AG08395 (cell line): ENCODE data around the gene CFAP141.
"Not testable (repeated sequence)": the region's sequence is repeated elsewhere in the genome, so short reads cannot be mapped to it uniquely, and the experiment has no call there.

Source experiments
- DNase-seq: peaks from one replicate; pipeline ENCODE4 v3.0.0; 2012; ENCODE audit warnings: mixed read lengths, low spot score

The CFAP141 gene

GRCh38 chr1:154208677-154209388 lies 2.7 kb upstream of the CFAP141 start:
- DNase-seq: no peak

DNA sequence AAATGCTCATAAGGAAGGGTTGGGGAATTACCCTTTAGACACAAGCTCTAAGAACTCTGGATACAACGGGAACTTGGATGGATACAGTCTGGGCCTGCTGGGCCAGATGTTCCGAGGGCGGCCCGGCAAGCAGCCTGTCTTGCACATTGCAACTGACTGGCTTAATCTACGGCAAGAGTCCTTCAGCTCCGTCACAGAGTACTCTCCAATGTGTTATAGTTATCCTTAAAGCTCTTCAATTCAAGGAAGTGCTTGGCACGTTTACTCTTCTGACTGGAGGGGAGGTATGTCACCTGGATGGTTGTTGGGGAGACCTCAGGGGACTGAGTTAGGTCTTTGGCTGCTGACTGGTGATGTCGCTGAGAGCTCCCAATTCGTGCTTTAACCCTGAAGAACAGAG lies 1.1 kb upstream of the CFAP141 start:
- DNase-seq: no peak

DNA sequence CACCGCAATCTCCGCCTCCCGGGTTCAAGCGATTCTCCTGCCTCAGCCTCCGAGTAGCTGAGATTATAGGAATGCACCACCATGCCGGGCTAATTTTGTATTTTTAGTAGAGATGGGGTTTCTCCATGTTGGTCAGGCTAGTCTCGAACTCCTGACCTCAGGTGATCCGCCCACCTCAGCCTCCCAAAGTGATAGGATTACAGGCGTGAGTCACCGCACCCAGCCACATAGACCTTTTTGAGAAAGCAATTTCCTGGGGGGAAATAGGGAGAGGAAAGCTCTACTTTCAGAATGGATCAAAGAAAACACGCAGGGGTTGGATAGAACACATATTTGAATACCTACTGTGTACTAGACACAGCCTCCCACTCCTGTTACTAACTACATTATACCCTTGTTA lies 355 bp downstream of the CFAP141 start:
- DNase-seq: not testable (repeated sequence)

DNA sequence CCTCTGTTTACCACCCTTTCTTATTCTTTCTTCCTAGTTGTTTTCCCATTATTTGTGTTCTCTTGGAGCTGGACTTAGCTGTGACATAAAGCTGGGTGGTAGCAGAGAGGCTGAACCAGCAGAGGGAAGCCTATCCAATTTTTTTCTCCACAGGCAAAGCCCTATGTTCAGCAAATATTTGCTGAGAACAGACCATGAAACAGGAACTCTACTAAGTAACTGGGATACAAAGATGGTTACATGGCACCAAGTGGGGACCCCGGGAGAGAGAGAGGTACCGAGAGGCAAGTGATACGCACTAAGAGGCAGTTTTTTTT lies 6.6 kb downstream of the CFAP141 start:
- DNase-seq: no peak

- DNase-seq: peak; percentile 69
Observed at GRCh38 chr1:154198756-154199562, 7.2 kb downstream of the CFAP141 start.

DNA sequence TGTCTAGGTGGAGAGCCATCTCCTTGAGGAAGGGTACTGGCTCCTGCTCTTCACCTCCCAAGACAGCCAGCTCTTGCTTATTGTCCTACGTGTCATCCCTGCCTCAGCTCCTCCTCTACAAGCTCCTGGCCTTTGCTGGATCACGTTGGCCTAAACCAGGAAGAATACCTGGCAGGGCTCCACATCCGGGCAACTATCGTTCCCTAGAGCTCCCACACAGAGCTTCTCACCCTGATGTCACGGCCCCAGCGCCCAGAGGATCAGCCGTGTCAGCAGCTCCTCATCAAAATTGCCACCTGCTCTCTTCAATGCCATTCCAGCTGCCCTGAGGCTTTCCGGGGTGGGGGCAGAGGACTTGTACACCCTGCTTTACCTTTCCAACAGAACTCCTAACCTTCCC lies 12.3 kb downstream of the CFAP141 start:
- DNase-seq: no peak

DNA sequence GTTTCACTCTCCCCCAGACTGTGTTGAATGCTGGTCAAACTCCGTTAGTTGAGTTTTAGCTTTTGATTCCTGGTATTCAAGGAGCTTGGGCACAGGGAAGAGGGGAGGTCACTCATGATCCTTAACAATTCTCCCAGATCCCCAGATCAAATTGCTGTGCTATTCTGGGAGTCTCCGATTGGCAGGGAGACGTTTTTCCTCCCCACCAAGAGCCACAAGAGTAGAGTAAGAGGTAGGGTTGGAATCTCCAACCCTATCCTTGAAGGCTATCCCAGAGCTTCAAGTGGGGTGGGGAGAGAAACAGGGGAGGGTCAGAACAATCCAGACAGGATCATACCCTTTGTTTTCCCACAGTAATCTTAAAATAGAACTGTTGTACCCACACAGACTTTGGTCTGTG lies 13.7 kb downstream of the CFAP141 start:
- DNase-seq: no peak

- DNase-seq: no peak
Observed at GRCh38 chr1:154191990-154192461, 14.1 kb downstream of the CFAP141 start, which contains the start of gene TPM3. TPM3 (minus strand) TSS chr1:154192100; CDS start chr1:154192018, 82 bp downstream.

GRCh38 chr1:154190550-154190949 lies 15.6 kb downstream of the CFAP141 start:
- no peak for DNase-seq

DNA sequence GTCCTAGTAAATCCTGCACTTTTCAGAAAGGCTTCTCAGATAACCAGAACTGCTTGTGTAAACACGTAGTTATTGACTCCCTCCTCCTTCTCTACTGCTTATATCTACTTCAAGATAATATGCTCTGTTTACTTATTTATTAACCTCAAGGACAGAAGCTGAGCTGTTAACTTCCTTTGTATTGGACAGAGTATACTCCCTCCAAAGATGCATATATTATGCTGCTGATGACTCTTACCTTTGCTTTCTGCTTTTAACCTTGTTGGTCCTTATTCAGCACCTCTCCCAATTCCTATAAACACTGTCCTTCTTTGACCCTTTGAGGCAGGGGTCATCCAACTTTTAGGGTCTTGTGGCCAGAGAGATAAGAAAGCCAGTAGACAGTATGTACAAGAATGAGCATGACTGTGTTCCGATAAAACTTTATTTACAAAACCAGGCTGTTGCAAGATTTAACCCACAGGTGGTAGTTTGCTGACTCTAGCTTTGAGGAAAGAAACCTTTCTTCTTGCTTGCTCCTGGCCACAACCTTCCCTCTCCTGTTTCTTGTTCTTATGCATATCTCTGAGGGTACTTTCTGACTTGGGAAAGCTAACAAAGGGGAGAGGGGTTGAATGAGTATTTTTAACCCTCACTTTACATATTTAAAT lies 19.2 kb downstream of the CFAP141 start:
- DNase-seq: no peak

- no peak for DNase-seq
Observed at GRCh38 chr1:154186177-154186576, 20.0 kb downstream of the CFAP141 start.

GRCh38 chr1:154183046-154183915 lies 22.9 kb downstream of the CFAP141 start:
- peak; percentile 98 for DNase-seq

DNA sequence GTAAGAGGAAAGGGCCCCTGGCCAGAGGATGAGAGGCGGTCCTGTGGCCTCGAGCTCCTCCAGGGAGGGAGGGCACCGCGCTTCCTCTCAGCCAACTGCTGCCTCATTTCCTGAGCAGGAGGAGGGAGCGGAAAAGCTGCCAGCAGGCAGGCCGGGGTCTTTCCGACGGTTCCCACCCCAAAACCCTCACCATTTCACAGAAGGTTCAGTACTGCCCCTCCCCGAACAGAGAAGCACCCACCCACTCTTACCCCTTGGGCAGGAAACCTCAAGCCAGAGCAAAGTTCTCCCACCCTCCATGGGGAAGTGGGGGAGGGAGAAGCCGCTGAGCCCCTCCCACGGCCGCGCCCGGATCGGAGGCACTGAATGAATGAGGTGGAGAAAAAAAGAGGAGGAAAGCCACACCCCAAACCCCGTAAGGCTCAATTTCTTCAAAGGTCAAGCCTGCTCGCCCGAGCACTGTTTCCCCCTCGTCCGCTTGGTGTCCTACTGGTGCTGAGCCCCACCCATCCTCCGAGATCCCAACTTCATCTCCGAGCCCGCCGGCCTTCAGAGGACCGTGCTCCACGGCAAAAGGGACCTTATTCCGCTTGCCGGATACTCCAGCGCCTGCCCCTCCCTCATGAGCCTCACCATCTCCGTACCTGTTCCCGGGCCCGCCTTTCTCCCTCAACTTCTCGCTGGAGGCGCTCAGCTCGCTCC lies 23.6 kb downstream of the CFAP141 start:
- peak; percentile 76 for DNase-seq

DNA sequence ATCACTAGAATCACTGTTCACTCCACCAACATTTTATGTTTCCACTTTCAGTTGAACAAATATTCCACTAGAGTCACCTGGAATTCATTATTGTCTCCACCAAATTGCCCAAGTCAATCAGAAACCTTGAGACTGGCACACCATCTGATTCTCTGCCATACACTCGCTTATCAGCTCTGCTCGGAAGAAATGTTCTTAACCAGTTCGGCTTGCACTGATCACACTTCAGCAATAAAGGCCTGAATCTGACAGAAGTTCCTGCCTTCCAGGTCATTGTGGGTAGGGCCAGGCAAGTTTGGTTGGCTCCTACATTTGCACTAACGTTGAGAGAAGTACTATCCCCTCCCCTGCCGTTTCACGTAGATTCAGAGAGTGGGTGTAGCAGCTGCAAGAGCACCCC lies 24.2 kb downstream of the CFAP141 start:
- no peak for DNase-seq

GRCh38 chr1:154179946-154180687 lies 26.0 kb downstream of the CFAP141 start:
- no peak for DNase-seq

DNA sequence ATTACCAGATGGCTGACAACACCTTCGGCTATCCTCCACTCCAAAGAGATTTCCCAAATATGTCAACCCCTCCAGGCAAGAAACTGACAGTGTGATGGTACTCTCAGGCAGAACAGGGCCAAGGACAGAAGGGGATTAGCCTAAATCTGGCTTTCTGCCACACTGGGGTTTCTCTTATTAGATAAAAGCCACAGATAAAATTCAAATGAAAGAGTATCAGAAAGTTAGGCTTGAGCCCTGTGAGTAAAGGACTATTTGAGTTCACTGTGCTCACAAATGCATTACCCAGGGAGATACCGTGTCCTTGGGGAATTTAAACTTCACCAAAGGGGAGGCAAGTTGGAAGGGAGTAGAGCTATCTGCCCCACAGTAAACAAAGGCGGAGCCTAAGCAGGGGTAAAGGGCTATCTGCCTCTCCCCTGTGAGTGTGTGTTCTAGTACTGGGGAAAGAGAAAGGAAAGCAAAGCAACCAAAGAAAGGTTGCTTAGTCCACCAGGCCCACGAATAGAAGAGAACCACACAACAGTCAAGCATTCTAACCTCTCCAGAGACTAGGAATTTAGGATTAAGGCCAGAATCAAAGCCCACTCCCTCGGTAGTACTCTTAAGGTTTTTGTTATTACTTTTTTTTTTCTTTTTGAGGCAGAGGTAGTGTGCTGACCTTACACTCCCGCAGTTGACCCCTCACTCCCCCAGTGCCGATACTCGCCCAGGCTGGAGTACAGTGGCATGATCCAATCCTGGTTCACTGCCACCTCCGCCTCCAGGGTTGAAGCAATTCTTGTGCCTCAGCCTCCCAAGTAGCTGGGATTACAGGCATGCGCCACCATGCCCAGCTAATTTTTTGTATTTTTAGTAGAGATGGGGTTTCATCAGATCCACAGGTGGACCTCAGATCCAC lies 27.0 kb downstream of the CFAP141 start:
- no peak for DNase-seq

- DNase-seq: no peak
Observed at GRCh38 chr1:154178013-154178412, 28.1 kb downstream of the CFAP141 start.

- peak; percentile 78 for DNase-seq
Observed at GRCh38 chr1:154176337-154176736, 29.8 kb downstream of the CFAP141 start.

DNA sequence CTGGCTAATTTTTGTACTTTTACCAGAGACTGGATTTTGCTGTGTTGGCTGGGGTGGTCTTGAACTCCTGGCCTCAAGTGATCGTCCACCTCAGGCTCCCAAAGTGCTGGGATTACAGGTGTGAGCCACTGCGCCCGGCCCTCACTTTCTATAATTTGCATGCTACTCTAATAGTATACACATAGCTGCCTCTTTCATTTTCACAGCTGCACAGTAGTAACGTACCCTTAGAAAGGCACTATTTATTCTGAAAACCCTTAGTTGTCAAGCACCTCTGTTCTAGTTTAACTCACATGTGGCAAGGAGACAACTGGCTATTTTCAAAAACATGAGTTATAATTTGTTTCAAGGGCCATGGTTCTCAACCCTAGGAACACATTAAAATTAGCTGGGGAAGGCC lies 31.5 kb downstream of the CFAP141 start:
- no peak for DNase-seq

DNA sequence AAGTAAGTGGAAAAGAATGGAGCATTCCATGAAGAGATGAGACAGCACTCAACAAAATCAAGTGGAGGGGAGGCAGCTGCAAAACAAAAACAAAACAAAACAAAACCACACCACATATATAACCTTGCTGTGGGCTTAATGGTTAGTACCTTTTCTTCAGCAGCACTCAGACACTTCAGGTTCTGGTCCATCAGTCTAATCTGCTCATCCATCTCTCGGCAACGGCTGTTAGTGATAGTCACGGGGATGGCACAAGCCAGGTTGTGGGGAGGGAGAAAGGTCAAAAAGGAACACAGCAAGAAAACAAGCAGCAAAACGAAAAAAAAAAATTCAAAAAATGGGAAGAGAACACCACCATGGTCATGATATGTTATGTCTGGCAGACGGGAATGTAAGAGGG lies 34.3 kb downstream of the CFAP141 start:
- no peak for DNase-seq
